HEK293T (cell line): Measurements from ENCODE around the gene TRPV4.

Experiments used
- CTCF ChIA-PET: fragments of 350-600 bp; formaldehyde crosslinking; extraction: SDS; loops from one replicate; lab custom pipeline; 2021; ENCODE audit warnings: antibody characterized with exemption, inconsistent platforms; lab: Yijun Ruan, JAX
- POLR2A ChIA-PET: fragments of 350-600 bp; formaldehyde crosslinking; extraction: SDS; loops from one replicate; lab custom pipeline; 2020; ENCODE audit warnings: antibody characterized with exemption, inconsistent platforms; lab: Yijun Ruan, JAX
- DNase-seq: peaks from one replicate; pipeline ENCODE4 v3.0.0; 2012; ENCODE audit warnings: mixed read lengths; ENCODE audit errors: extremely low spot score
- ARNT ChIP-seq: fragments of 450-650 bp; IDR thresholded peaks from 2 replicates; pipeline ENCODE4 v1.6.1; 2017; ENCODE audit warnings: mild to moderate bottlenecking
- BHLHE40 ChIP-seq: fragments of 450-650 bp; IDR thresholded peaks from 2 replicates; pipeline ENCODE4 v1.6.1; 2016; ENCODE audit warnings: mild to moderate bottlenecking, moderate library complexity, borderline replicate concordance
- CTBP1 ChIP-seq: fragments of 450-650 bp; IDR thresholded peaks from 2 replicates; pipeline ENCODE4 v1.6.1; 2016; ENCODE audit warnings: borderline replicate concordance
- ELF4 ChIP-seq: fragments of 450-650 bp; IDR thresholded peaks from 2 replicates; pipeline ENCODE4 v1.6.1; 2017; ENCODE audit warnings: antibody characterized with exemption
- FOXA1 ChIP-seq: fragments of 450-650 bp; IDR thresholded peaks from 2 replicates; pipeline ENCODE4 v1.6.1; 2016; ENCODE audit warnings: mild to moderate bottlenecking
- FOXK2 ChIP-seq: fragments of 450-650 bp; IDR thresholded peaks from 2 replicates; pipeline ENCODE4 v1.6.1; 2016; ENCODE audit warnings: mild to moderate bottlenecking
- FOXM1 ChIP-seq: fragments of 450-650 bp; IDR thresholded peaks from 2 replicates; pipeline ENCODE4 v1.6.1; 2017; ENCODE audit warnings: mild to moderate bottlenecking, borderline replicate concordance
- HDGF ChIP-seq: fragments of 450-650 bp; IDR thresholded peaks from 2 replicates; pipeline ENCODE4 v1.6.1; 2017; ENCODE audit warnings: antibody characterized with exemption, borderline replicate concordance
- L3MBTL2 ChIP-seq: fragments of 450-650 bp; conservative IDR thresholded peaks from 2 replicates; pipeline ENCODE4 v1.6.1; 2016; ENCODE audit warnings: mild to moderate bottlenecking
- LEF1 ChIP-seq: fragments of 450-650 bp; IDR thresholded peaks from 2 replicates; pipeline ENCODE4 v1.6.1; 2017; ENCODE audit warnings: mild to moderate bottlenecking, borderline replicate concordance
- NFRKB ChIP-seq: fragments of 450-650 bp; IDR thresholded peaks from 2 replicates; pipeline ENCODE4 v1.6.1; 2016; ENCODE audit warnings: mild to moderate bottlenecking, moderate library complexity
- SP1 ChIP-seq: fragments of 450-650 bp; IDR thresholded peaks from 2 replicates; pipeline ENCODE4 v1.6.1; 2017
- SUZ12 ChIP-seq: fragments of 450-650 bp; IDR thresholded peaks from 2 replicates; pipeline ENCODE4 v1.6.1; 2016; ENCODE audit warnings: mild to moderate bottlenecking
- TARDBP ChIP-seq: fragments of 450-650 bp; IDR thresholded peaks from 2 replicates; pipeline ENCODE4 v1.6.1; 2016
- ZNF384 ChIP-seq: fragments of 450-650 bp; IDR thresholded peaks from 2 replicates; pipeline ENCODE4 v1.6.1; 2016
- TF ChIP-seq, protein P1 (sequence below): fragments of 450-650 bp; IDR thresholded peaks from 2 replicates; pipeline ENCODE4 v1.6.1; 2016

Gene TRPV4

GRCh38 chr12:109878247-109878625 is 45.0 kb upstream of the TRPV4 start:
- ChIA-PET POLR2A (interaction anchor here (1.0 kb wide), 1 partner anchor 23 kb away, joined by 4 read pairs; no protein-coding TSS in a partner anchor), CTCF (interaction anchor here (0.7 to 3.0 kb wide), 3 partner anchors 8 to 33 kb away, joined by 4 to 8 read pairs (median 4); no protein-coding TSS in a partner anchor)
- TF ChIP-seq TARDBP (no peak), FOXK2 (no peak), NFRKB (no peak), L3MBTL2 (no peak), ARNT (no peak), LEF1 (no peak), FOXA1 (no peak), FOXM1 (no peak)
- DNase-seq = no peak

DNA sequence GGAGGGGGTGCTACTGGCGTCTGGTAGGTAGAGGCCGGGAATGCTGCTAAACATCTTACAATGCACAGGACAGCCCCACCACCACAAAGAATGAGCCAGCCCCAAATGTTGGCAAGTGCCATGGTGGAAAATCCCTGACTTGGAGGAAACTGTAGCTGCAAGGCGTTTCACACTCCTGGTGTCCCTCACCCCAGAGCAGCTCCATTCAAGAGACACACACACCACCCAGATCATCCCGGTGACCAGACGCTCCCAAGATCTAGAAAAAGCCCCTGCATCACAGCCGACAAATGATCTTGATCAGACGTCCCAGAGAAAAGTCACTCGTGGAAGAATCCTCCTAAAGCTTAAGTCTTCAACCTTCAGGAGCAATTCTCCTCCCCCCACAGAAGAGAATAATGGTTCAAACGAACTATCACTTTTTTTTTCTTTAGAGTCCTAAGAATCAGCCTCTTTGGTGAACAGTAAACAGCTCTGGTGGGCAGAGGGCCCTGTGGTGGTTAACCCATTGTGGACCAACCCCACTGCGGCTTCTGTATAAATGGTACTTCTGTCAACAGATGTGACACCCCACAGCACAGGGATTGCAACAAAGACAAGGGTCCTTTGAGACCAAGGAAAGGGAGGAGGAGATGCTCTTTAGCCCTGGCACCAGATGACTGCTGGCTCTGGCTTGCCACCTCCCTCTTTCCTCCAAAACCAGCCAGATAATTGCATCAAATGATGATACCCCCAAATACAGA is 44.5 kb upstream of the TRPV4 start:
- no peak for DNase-seq
- ChIA-PET POLR2A (interaction anchor here (0.6 to 1.6 kb wide), 4 partner anchors 10 to 25 kb away, joined by 3 to 4 read pairs (median 4); no protein-coding TSS in a partner anchor), CTCF (interaction anchor here (0.6 to 3.0 kb wide), 4 partner anchors 7 to 32 kb away, joined by 4 to 8 read pairs (median 6); no protein-coding TSS in a partner anchor)
- TF ChIP-seq TARDBP (no peak), NFRKB (no peak), FOXM1 (no peak), ZNF384 (no peak), HDGF (no peak), BHLHE40 (no peak), LEF1 (no peak)
- TF ChIP-seq, protein P1, sequence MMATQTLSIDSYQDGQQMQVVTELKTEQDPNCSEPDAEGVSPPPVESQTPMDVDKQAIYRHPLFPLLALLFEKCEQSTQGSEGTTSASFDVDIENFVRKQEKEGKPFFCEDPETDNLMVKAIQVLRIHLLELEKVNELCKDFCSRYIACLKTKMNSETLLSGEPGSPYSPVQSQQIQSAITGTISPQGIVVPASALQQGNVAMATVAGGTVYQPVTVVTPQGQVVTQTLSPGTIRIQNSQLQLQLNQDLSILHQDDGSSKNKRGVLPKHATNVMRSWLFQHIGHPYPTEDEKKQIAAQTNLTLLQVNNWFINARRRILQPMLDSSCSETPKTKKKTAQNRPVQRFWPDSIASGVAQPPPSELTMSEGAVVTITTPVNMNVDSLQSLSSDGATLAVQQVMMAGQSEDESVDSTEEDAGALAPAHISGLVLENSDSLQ = no peak

GRCh38 chr12:109876406-109876805 is 43.2 kb upstream of the TRPV4 start:
- ChIA-PET CTCF (interaction anchor here (0.7 to 3.0 kb wide), 3 partner anchors 27 to 573 kb away, joined by 3 to 8 read pairs (median 5); no protein-coding TSS in a partner anchor), POLR2A (interaction anchor here (1.6 kb wide), 1 partner anchor 8 kb away, joined by 4 read pairs; no protein-coding TSS in a partner anchor)
- TF ChIP-seq FOXA1 (no peak), TARDBP (no peak), FOXK2 (no peak), SUZ12 (no peak), L3MBTL2 (no peak), BHLHE40 (no peak), ARNT (no peak), LEF1 (no peak), FOXM1 (no peak), ZNF384 (no peak), HDGF (no peak), CTBP1 (no peak), NFRKB (no peak), SP1 (no peak), ELF4 (no peak)
- TF ChIP-seq, protein P1 = no peak
- no peak for DNase-seq

DNA sequence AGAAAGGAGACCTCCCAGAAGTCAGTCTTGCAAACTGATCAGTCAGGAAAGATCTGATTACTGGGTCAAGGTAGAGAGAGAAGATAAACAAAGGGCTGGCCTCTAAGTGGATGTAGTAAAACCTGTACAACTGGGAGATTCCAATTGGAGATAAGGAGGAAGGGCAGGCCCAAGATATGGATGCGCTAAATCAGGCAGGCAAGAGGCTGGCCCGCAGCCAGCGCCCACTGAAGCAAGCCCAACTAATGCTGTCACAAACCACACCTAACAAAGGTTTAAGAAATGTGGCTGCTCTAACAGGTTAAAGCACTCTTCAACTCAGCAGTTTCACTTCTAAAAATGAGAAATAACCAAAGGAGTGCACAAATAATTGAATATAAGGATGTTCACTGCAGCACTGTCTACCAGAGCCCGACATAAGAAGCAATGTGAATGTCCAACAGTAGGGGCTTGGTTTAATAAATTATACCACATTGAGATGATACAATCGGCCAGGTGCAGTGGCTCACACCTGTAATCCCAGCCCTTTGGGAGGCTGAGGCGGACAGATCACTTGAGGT is 42.5 kb upstream of the TRPV4 start:
- DNase-seq = no peak
- POLR2A ChIA-PET = no interaction called here
- CTCF ChIA-PET = interaction anchor here (0.7 kb wide), 1 partner anchor 574 kb away, joined by 3 read pairs; no protein-coding TSS in a partner anchor
- TF ChIP-seq HDGF (no peak), BHLHE40 (no peak), L3MBTL2 (no peak), TARDBP (no peak), ELF4 (no peak), ARNT (no peak), FOXK2 (no peak), SP1 (no peak), SUZ12 (no peak), ZNF384 (no peak), FOXM1 (no peak), NFRKB (no peak), FOXA1 (no peak), LEF1 (no peak), CTBP1 (no peak)
- TF ChIP-seq, protein P1 = no peak

- no peak for DNase-seq
- ChIA-PET CTCF (no interaction called here), POLR2A (no interaction called here)
- TF ChIP-seq FOXA1 (no peak), HDGF (no peak), LEF1 (no peak), FOXK2 (no peak), FOXM1 (no peak), CTBP1 (no peak), BHLHE40 (no peak), L3MBTL2 (no peak), ARNT (no peak), ZNF384 (no peak), SP1 (no peak), ELF4 (no peak), SUZ12 (no peak), NFRKB (no peak), TARDBP (no peak)
- TF ChIP-seq, protein P1 = no peak
These were observed 40.5 kb upstream of the TRPV4 start for GRCh38 chr12:109873653-109874052.
